Hepatocyte (in vitro differentiated cells): ENCODE measurements around the gene NXPE3.

Experiments used
- CTCF ChIP-seq: fragments of 200-600 bp; sonication (generic); IDR thresholded peaks from 2 replicates; pipeline ENCODE4 v1.5.1; 2016; ENCODE audit warnings: antibody characterized with exemption, mild to moderate bottlenecking; ENCODE audit not compliant: poor library complexity
- EZH2 ChIP-seq: fragments of 200-600 bp; sonication (generic); IDR thresholded peaks from 2 replicates; pipeline ENCODE4 v1.6.1; 2016; ENCODE audit warnings: antibody characterized with exemption, mild to moderate bottlenecking, borderline replicate concordance
- EZH2phosphoT487 ChIP-seq: fragments of 200-600 bp; sonication (generic); IDR thresholded peaks from one replicate; pipeline ENCODE4 v1.6.1; 2018; ENCODE audit warnings: antibody characterized with exemption, mild to moderate bottlenecking, low read depth, moderate library complexity; ENCODE audit not compliant: unreplicated experiment, severe bottlenecking

GRCh38 chr3:101840066-101840465 lies 61.1 kb downstream of the NXPE3 start:
- no peak for TF ChIP-seq EZH2
- no peak for TF ChIP-seq CTCF
- no peak for TF ChIP-seq EZH2phosphoT487
